NCI-H345 (cell line): ENCODE data around the gene SCGB3A1.
A peak's percentile ranks its signal among the peaks of the same experiment; 100 is the strongest.

Experiments used
- DNase-seq: peaks from one replicate; lab custom pipeline; 2025; lab: John Stamatoyannopoulos, UW

SCGB3A1 gene

DNA sequence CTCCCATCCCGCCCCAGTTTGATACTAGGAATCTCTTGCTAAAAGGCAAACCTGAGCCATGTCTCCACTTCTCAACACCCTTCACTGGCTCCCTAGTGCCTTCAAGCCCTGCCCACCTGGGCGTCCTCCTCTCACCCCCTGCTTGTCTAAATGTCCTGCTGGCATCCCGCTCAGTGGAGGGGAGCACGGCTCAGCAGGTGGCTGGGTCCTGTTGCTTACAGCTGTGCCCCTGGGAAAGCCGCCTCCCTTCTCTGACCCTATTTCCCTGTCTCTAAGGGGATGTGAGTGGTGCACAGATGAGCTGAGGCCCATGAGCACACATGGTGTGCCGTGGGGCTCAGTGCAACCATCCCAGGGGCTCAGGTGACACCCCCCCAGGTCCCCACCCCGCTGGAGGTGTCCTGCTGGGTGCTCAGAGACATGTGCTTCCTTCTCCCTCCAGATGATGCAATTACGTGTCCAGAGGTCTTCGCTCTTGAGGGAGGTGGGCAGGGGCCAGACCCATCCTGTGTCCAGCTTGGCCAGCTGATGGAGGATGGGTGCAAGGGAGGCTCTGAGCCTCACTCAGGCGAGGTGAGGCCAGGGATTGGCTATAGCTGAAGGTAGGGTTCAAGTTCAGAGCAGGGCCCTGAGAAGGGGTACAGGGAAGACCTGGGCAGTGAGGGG lies 34.0 kb upstream of the SCGB3A1 start:
- DNase-seq: peak; percentile 5

DNA sequence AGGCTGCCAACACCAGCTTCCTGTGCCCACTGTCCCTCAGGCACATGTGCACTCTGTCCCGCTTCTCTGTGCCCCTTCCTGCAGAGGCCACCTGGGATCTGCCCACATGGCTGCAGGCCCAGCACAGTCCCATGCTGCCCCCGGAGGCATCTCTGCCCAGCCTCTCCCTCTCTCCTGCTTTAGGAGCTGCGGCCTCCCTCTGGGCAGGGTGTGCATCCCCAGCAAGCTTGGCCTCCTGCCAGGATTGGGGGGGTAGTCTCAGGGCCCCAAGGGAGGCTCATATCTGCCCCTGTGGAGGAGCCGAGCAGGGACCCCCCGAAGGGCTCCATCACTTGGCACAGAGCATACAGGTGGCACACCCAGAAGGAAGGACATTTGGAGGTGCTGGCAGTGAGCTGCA lies 33.3 kb upstream of the SCGB3A1 start:
- DNase-seq: peak; percentile 56

DNA sequence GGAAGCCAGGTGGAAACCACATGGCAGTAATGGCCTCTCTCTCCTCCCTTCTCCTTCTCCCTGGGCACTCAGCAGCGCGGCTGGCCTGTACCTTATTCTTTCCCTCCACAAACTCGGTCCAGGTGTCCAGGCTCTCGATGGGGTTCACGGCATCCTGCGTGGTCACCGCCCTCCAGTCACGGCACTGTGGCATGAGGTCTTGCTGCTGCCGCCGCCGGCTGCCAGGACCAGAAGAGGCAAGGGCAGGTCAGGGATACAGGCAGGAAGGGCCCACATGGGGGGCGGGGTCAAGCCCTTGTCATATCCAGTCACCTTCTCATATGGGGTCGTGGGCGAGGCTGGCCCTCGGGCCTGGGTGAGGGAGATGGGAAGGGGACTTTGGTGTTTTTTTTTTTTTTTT lies 32.5 kb upstream of the SCGB3A1 start:
- DNase-seq: no peak

DNA sequence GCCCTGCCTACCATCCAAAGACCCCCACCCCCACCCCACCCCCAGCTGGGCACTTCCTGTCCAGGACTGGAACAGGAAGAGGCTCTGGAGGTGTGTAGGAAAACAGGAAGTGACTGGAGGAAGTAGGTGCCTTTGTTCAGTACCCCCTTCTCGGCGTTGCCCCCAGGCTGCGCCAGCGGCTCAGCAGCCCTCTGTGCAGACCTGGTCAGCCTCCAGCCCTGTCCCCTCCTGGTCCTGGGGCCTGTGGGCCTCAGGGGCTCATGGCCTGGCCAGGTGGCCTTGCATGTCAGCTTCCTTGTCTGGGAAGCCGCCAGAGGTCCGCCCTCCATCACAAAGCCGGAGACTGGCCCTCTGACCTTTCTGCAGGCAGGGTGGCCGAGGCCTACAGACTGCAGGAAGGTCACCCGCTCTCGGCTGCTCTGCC lies 32.1 kb upstream of the SCGB3A1 start:
- no peak for DNase-seq

DNA sequence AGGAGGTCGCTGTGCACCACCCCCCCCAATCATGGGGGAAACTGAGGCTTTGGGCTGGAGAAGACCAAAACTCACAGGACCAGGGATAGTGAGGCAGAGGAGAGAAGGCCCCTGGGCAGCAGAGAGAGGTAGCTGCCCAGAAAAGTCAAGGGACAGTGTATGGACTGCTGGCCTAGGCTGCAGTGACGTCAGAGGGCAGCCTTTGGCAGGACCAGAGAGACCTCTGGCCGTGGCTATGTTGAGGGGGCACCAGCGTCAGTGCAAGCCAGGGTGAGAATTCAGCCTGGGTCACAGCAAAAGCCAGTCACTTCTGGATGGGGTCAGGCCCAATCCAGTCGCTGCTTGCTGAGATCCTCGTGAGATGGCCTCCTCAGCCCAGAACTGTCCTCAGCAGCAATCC lies 31.6 kb upstream of the SCGB3A1 start:
- no peak for DNase-seq

DNA sequence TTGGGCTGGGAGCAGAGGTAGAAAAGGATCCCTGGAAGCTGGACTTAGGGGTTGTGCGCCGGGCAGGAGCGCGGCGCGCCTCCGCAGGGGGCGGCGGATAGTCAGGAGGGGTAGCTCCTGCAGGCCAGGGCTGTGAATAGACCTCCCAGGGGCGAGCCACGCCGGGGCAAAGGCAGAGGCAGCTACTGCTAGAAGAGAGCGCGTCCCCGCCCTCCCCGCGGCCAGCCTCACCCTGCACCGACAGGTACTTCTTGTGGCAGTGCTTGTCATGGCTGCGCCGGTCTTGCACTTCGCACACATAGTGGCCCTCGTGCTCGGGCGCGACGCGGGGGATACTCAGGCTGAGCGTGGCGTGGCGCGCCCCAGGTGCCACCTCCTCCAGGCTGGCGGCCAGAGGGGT lies 30.0 kb upstream of the SCGB3A1 start:
- no peak for DNase-seq

DNA sequence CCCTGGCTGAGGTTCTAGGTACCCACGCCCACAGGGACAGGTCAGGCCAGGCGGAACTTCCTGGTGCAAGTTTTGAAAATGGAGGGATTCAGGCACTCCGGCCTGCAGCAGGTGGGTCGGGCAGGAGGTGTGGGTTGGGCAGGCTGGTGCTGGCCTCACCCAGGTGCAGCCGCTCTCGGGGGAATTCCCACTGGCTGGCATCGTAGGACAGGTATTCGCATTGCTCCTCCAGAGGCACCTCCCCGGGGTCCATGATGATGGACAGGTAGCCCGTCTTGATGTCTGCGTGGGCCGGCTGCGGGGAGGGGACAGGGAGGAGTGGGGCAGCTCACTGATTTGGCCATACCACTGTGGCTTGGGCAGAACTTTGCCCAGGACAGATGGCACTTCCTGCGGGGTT lies 28.7 kb upstream of the SCGB3A1 start:
- no peak for DNase-seq

DNA sequence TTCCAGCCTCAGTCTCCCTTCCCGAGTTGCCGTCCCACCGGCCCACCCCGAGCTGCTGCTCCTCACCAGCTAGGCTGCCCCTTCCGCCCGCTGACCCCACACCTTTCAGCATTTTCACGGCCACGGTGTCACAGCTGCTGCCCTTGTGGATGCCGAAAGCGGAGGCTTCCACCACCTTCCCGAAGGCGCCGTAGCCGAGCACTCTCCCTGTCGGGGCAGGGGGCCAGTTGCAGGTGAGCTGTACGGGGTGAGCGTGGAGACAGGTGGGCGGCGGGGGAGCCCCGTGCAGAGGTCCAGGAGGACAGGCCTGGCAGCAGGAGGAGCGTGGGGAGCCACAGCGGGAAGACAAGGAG lies 28.2 kb upstream of the SCGB3A1 start:
- DNase-seq: no peak

DNA sequence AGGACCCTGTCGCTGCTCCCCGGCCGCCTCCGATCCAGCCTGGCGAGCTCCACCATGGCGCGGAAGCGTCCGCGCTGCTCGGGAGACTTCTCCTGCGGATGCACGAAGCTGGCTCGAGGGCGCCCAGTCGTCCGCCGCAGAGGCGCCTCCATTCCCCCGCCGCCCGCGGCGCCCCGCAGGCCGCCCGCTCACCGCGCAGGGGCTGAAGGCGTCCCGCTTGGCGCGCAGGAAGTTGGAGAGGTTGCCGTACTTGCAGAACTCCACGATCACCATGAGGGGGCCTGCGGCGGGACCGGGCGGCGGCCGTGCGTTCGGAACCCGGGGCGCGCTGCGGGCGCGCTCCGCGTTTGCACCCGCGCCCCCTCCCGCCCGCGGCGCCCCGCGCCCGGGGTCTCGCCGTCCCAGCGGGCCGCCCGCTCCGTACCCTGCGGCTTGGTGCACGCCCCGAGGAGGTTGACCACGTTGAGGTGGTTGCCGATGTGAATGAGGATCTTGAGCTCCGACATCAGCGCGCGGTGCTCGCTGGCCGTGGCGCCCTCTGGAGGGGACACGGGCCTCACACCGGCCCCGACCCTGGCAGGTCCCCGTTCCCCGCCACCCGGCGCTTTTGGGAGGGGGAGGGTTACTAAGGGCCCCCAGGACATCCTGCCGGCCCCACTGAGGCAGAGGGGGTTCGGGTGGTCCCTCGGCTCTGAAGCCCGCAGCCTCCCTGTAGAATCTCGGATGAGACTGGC lies 27.7 kb upstream of the SCGB3A1 start:
- DNase-seq: no peak

DNA sequence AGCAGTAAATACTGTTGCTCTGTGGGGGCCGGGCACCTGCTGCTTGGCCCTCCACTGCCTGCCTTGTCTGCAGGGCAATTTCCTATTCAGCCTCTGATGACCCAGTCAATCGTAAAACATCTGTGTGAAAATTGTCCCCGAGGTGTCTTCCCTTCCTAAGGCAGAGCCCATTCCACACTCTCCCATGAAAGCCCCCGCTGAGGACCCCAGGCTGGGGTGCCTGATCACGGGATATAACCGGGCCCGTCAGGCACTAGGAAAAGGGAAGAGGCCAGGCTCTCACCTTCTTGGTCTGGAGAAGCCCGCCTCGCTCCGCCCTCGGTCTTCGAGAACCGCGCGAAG lies 27.2 kb upstream of the SCGB3A1 start:
- no peak for DNase-seq

DNA sequence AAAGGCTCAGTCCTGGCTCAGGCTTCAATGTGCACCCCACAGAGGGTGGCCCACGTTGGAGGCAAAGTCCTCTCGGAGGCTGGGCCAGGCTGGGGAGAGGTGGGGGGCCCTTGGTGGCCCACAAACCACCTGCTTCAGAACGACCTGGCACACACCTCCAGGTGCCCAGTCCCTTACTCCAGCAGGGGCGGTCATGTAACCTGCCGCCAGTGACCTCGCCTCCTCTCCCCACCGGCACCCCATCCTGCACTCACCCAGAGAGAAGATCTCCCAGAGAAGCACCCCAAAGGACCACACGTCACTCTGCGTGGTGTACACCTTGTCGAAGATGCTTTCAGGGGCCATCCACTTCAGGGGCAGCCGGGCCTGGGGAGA lies 22.5 kb upstream of the SCGB3A1 start:
- DNase-seq: no peak

DNA sequence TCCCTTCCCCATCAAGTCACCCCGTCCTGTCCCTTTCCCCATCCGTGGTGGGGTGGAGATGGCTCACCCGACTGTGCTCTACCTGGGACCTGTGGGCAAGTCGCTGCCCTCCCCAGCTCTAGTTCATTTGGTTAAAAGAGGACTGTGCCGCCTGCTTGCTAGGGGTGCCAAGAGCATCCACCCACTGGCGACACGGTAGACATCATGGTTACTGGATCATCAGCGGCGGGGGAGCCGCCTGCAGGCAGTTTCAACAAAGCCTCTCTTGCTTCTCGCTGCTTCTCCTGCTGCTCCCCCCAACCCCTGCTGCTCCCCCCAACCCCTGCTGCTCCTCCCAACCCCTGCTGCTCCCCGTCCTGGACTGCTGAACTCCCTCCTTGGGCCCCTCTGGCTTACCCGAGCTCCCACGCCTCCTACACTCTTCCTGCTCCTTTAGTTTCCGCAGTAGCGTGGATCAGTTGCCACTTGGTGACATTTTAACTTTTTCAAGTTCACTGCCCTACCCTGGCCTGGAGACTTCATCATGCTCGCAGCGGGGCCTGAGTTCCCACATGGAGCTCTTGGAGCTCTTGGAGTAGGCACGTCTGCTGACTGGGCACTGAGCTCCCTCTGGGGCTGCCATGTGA lies 22.0 kb upstream of the SCGB3A1 start:
- DNase-seq: no peak

DNA sequence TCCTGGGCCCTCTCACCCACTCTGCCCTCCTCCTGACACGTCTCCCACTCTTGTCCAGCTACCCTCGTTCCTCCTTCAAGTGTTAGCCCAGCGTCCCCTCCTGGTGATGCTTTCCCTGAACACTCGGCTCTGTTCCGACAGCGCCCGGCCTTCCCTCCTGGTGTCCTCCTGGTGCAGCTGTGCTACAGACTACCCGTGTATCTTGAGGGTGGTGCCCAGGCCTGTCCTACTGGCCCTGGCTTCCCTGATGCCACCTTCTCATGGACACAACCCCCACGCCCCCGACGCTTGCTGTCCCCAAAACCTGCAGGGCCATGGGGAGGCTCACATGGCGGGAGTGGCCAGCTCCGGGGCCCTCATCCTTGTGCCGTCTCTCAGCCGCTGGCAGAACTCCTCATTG lies 21.4 kb upstream of the SCGB3A1 start:
- DNase-seq: no peak

DNA sequence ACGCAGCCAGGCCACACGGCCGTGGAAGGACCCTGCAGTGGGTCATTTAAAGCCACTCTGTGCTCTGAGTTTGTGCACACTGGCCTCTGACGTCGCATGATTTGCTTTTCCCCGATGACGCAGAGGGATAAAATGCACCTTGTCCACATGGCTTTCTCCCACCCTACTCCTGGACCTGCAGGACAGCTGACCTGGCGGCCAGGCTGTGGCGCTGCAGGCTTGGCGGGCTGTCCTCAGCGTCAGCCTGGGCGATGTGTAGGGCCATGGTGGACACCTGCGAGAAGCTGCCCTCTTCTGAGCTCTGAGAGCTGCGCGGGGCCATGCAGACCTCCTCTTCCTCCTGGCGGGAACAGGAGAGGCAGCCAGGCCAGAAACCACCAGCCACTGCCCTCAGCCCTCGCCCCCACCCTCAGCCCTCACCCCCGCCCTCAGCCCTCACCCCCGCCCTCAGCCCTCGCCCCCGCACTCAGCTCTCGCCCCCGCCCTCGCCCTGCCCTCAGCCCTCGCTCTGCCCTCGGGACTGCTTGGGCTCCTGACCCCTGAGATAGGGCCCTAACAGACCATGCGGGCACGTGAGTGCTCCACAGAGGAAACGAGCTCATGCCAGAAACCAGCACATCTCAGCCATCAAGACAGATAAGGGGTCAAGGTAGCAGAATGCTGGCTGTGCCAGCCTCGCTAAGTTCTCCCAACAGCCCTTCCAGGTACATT lies 20.0 kb upstream of the SCGB3A1 start:
- no peak for DNase-seq

DNA sequence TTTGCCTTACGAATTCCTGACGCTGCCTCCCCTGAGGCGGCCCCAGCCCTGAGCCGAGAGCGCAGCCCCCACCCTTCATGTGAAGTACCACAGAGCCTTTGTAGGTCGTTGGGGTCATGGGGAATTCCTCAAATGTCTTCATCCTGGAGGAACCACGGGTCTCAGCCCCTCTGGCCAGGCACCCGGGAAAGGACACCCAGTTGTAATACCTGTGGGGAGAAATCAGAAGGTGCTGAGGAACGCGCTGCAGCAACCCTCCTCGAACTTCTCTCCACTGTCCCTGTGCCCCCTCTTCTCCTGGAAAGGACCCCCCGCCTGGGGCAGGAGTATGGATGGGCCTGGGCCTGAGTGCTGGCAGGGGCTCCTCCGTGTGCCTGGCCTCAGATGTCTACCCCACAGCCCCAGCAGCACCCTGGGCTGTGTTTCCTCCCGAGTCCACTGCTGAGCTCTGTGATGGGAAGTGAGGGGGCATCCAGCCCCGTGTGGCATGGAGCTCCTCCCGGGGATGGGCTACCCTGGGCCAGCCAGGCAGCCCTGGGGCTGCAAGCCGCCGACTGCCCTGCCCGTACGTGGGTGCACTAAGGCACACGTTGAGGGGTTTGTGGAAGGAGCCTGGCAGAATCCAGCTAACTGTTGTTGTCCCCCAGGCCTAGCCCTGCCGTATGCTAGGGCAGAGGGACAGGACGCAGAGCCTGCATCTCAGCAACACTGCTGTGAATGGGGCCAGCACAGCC lies 18.7 kb upstream of the SCGB3A1 start:
- no peak for DNase-seq

DNA sequence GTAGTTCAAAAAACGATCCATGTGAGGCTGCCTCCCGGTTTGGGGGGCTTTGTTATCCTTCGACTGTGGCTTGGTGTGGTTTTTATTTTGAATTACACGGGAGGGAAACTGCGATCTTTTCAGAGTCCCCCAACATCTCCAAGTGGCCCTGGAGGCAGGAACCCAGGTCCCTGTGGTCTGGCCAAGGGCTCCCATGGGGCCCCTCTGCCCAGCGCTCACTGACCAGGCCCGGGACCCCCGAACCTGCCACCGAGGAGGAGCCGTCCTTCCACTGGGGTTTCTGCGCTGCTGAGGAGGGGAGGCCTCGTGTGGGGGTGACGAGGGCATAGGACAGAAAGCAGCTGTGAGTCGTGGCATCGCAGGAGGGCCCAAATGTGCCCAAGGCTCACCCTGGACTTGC lies 18.1 kb upstream of the SCGB3A1 start:
- DNase-seq: no peak

DNA sequence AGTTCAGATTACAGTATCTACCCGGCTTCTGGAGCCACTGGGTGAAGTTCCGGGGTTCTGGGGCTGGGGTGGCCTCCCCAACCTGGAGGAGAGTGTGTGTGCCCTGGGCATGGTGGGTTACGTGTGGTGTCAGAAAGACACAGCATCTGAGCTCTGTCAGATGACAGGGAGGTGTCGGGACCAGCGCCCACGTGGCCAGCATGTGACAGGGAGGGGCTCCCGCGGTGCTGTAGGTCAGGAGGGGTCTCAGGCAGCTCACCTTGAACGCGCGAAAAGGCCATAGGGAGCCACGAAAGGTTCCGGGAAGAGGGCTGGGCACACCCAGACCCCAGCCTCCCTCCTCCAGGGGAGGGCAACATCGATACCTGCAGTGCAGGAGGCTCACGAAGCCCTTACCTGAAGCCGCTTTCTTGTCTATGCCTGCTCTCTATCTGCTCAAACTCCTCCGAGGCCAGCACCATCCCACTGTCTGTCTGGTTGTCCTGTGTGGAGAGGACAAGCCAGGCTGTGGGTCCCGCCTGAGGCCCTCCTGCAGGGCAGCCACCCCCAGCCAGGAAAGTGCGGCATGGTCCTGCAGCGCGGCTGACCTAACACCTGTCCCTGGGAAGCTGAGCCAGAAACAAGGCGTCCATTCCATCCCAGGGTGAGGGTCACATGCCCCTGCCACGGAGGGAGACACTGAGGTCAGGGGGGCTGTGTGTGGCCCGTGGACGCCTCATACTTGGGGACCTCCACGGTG lies 17.4 kb upstream of the SCGB3A1 start:
- no peak for DNase-seq

DNA sequence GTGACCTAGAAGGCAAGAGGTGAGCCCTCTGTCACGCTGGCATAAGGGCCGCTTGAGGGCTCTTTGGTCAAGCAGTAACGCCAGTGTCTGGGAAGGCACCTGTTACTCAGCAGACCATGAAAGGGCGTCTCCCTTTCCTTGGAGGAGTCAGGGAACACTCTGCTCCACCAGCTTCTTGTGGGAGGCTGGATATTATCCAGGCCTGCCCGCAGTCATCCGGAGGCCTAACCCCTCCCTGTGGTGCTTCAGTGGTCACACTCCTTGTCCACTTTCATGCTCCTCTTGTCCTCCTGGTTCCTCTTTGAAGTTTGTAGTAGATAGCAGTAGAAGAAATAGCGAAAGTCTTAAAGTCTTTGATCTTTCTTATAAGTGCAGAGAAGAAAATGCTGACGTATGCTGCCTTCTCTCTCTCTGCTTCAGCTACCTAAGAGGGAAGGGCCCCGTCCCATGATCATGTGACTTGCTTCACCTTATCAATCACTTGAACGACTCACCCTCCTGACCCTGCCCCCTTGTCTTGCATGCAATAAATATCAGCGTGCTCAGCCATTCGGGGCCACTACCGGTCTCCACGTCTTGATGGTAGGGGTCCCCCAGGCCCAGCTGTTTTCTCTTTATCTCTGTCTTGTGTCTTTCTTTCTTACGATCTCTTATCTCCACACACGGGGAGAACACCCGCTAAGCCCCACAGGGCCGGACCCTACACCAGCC lies 16.7 kb upstream of the SCGB3A1 start:
- DNase-seq: no peak

DNA sequence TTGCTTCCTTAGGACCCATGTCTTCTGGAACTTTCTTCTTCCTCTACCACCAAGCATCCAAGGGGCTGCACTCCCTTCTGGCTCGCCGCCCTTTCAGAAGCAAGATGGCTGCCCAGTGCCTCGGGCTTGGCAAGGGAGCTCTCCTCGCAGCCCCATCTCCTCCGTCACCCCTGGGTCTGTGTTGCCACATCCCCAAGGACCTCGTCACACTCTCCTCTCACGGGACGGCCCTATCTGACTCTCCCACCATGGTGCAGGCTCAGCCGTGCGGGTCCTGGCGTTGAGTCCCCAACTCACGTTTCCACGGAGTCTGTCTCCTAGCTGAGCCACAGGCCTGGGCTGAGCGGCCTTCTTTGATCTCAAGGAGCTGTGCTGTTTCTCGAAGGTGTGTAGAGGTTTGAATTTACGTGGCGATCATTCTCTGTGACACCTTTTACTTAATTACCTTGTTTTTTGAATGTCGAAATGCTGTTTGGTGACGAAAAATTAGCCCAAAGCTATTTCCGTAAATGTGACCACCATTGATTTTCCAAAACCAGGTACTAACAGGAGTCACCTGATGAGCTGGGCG lies 15.0 kb upstream of the SCGB3A1 start:
- no peak for DNase-seq

DNA sequence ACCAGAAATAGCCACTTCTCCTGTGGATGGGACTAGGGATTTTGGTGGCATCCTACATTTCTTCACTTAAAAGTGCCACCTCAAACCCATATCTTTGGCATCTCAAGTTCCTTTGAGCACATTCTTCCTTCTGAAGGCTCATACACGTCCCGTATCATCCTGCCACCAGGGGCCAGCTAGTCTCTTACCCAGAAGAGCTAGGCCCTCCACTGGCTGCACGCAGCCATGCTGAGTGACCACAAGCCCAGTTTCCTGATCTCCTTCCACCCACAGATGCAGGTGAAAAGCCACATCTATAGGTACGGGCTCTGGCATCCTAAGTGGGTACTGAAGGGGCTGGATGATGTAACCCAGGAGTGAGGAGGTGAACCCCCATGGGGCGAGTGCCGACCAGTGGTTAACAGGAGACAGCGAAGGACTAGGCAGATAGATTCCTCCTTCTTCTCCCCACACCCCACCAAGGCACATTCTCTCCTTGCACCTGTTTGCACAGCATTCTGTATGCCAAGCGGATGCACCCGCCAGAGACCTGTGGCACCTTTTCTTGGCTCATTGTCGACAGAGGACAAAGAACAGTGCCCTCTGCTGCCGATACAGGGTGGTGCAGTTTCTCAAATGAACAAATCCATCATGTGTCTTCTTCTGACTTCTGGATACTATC lies 14.4 kb upstream of the SCGB3A1 start:
- DNase-seq: peak; percentile 56
